Loucy (cell line): ENCODE measurements around the gene OTOR.

ENCODE experiments used
- CTCF ChIP-seq: fragments of 200-600 bp; sonication (generic); conservative IDR thresholded peaks from 2 replicates; pipeline ENCODE4 v1.5.1; 2014; ENCODE audit warnings: mild to moderate bottlenecking, antibody characterized with exemption, low read length
- EZH2phosphoT487 ChIP-seq: fragments of 200-600 bp; IDR thresholded peaks from 2 replicates; pipeline ENCODE4 v1.6.1; 2018; ENCODE audit warnings: antibody characterized with exemption, mild to moderate bottlenecking, moderate library complexity, borderline replicate concordance

GRCh38 chr20:16719421-16719820 is 28.7 kb upstream of the OTOR start:
- TF ChIP-seq EZH2phosphoT487 (no peak), CTCF (no peak)
